HepG2 (cell line): ENCODE results near the gene ZNF793. TPM values are rescaled to one million over a fixed set of nuclear protein-coding genes. Genes with fewer than 3 reads are reported as not detected.

Experiments
- ATAC-seq: fragments of 200-7000 bp; cut with Tn5 transposase; 3 replicates; pipeline ENCODE4 v1.9.1; 2020; ENCODE audit warnings: mild to moderate bottlenecking, moderate library complexity
- BruUV-seq: library from RNA; stranded (reverse); fragments of 400-500 nt; replicated peaks from 2 replicates; lab custom pipeline; 2021; lab: Mats Ljungman, UMichigan
- CTCF ChIA-PET: fragments of 300-600 bp; formaldehyde crosslinking; extraction: SDS; loops from one replicate; lab custom pipeline; 2021; ENCODE audit warnings: low total read pairs, inconsistent platforms, low intra/inter-chr PET ratio; lab: Yijun Ruan, JAX
- POLR2A ChIA-PET: fragments of 350-600 bp; sonication (Branson Sonifier 250); formaldehyde crosslinking; loops from one replicate; lab custom pipeline; 2020; ENCODE audit warnings: antibody characterized with exemption, inconsistent platforms; lab: Yijun Ruan, JAX
- DNase-seq: peaks from one replicate; pipeline ENCODE4 v3.0.0-alpha.2; 2015; ENCODE audit warnings: low spot score
- FAIRE-seq: peaks from 3 replicates; lab custom pipeline; 2011; peaks lifted over from hg19 to GRCh38; lab: Jason Lieb, UNC
- H2AFZ ChIP-seq: one replicate; pipeline ENCODE4 v1.6.1; 2011; ENCODE audit warnings: low read length, inconsistent platforms
- H3K27ac ChIP-seq: fragments of 300-600 bp; 3 replicates; pipeline ENCODE4 v1.8.0; 2011; ENCODE audit warnings: mixed run types, mild to moderate bottlenecking, mixed read lengths, low read length, inconsistent platforms; ENCODE audit not compliant: insufficient read depth; ENCODE audit errors: extremely low read length
- H3K27me3 ChIP-seq, 2 experiments: fragments of 200-600 bp in 1 of 2; 2 replicates in 1 of 2; 3 replicates in 1 of 2; pipeline versions ENCODE4 v1.6.0 to v1.8.0; 2011; ENCODE audit warnings: low read length in 2 of 2, mild to moderate bottlenecking in 2 of 2, moderate library complexity in 2 of 2, inconsistent platforms in 1 of 2; ENCODE audit not compliant: insufficient read depth in 2 of 2, control insufficient read depth in 1 of 2
- H3K36me3 ChIP-seq, 2 experiments: fragments of 200-600 bp in 1 of 2; replicated peaks in 1 of 2; 2 replicates in 1 of 2; 3 replicates in 1 of 2; pipeline versions ENCODE4 v1.5.1 to v1.8.0; 2011; ENCODE audit warnings: low read length in 2 of 2, inconsistent platforms in 1 of 2; ENCODE audit not compliant: insufficient read depth in 2 of 2, control insufficient read depth in 1 of 2
- H3K4me1 ChIP-seq: 2 replicates; pipeline ENCODE4 v1.5.1; 2012; ENCODE audit warnings: low read length, inconsistent platforms; ENCODE audit not compliant: insufficient read depth
- H3K4me2 ChIP-seq: 2 replicates; pipeline ENCODE4 v1.6.0; 2011; ENCODE audit warnings: low read depth, low read length, inconsistent platforms
- H3K4me3 ChIP-seq, 3 experiments: fragments of 200-600 bp in 1 of 3; sonication (generic), shearing (Covaris generic) in 1 of 3; replicated peaks in 1 of 3; 2 replicates each; pipeline ENCODE4 v1.5.1; 2011 to 2016; ENCODE audit warnings: low read length in 3 of 3, inconsistent platforms in 2 of 3, low read depth in 2 of 3, mild to moderate bottlenecking in 2 of 3, control low read depth in 1 of 3, mixed read lengths in 1 of 3; ENCODE audit not compliant: insufficient read depth in 1 of 3
- H3K79me2 ChIP-seq: one replicate; pipeline ENCODE4 v1.6.1; 2011; ENCODE audit warnings: low read length, inconsistent platforms; ENCODE audit not compliant: insufficient read depth
- H3K9ac ChIP-seq: 2 replicates; pipeline ENCODE4 v1.6.0; 2011; ENCODE audit warnings: mild to moderate bottlenecking, low read depth, low read length, inconsistent platforms; ENCODE audit not compliant: insufficient read depth
- H3K9me3 ChIP-seq: 2 replicates; pipeline ENCODE4 v1.5.1; 2012; ENCODE audit warnings: mild to moderate bottlenecking, low read length
- H4K20me1 ChIP-seq: 2 replicates; pipeline ENCODE4 v1.6.0; 2011; ENCODE audit warnings: inconsistent platforms, mild to moderate bottlenecking, low read length, moderate library complexity; ENCODE audit not compliant: insufficient read depth
- GFI1 ChIP-seq: sonication (generic); formaldehyde crosslinking; IDR thresholded peaks from 2 replicates; pipeline ENCODE4 v1.5.0; 2020; ENCODE audit warnings: missing genetic modification reagents, mild to moderate bottlenecking, borderline replicate concordance
- HHEX ChIP-seq: IDR thresholded peaks from 2 replicates; pipeline ENCODE4 v1.6.1; 2016; ENCODE audit warnings: control low read depth
- KDM1A ChIP-seq: IDR thresholded peaks from 2 replicates; pipeline ENCODE4 v1.6.1; 2016; ENCODE audit warnings: missing compliant biosample characterization
- KDM2A ChIP-seq: sonication (generic); formaldehyde crosslinking; IDR thresholded peaks from 2 replicates; pipeline ENCODE4 v1.4.0; 2020; ENCODE audit warnings: low read depth, missing genetic modification reagents, borderline replicate concordance
- SETDB1 ChIP-seq: sonication (generic); formaldehyde crosslinking; IDR thresholded peaks from 2 replicates; pipeline ENCODE4 v1.5.1; 2020; ENCODE audit warnings: missing genetic modification reagents, mild to moderate bottlenecking, borderline replicate concordance
- ZNF121 ChIP-seq: sonication (generic); formaldehyde crosslinking; IDR thresholded peaks from 2 replicates; pipeline ENCODE4 v1.5.0; 2020; ENCODE audit warnings: mild to moderate bottlenecking, missing genetic modification reagents
- ZNF557 ChIP-seq: sonication (generic); formaldehyde crosslinking; IDR thresholded peaks from 2 replicates; pipeline ENCODE4 v1.4.0; 2020; ENCODE audit warnings: missing genetic modification reagents
- ZNF747 ChIP-seq: sonication (generic); formaldehyde crosslinking; IDR thresholded peaks from 2 replicates; pipeline ENCODE4 v1.8.1; 2023; ENCODE audit warnings: missing genetic modification reagents, mild to moderate bottlenecking, borderline replicate concordance
- WGBS: methylation state at CpG from one replicate; pipeline ENCODE4 v1.1.6; 2017; ENCODE audit warnings: low lambda C conversion rate; 5-methylcytosine and 5-hydroxymethylcytosine counted together
- in situ Hi-C: cut with HindIII; loops from 2 replicates; pipeline ENCODE4 v1.10.0; 2017; ENCODE audit warnings: low pct_unique_long_range_greater_than_20kb; ENCODE audit not compliant: extremely low pct_ligation_motif_present
- intact Hi-C: fragments of 100-400 bp; cut with micrococcal nuclease; formaldehyde crosslinking; loops from one replicate; pipeline ENCODE4 v1.10.0; 2022; ENCODE audit not compliant: unreplicated experiment
- polyA plus RNA-seq, 8 experiments: library from polyadenylated mRNA; depleted of rRNA in 3 of 8; stranded (reverse) in 7 of 8; unstranded in 1 of 8; fragments of >200 nt; fragmentation: Illumina TruSeq in 4 of 8; extraction: Trizol in 4 of 8; gene quantifications; 2 replicates each; pipeline versions ENCODE4 v1.2.1 to v1.2.3, GENCODE V29; 2011 to 2016; ENCODE audit warnings: low read depth in 4 of 8, missing spikeins in 1 of 8, mixed read lengths in 1 of 8; ENCODE audit not compliant: insufficient read depth in 1 of 8
- total RNA-seq, 5 experiments: library from RNA; depleted of rRNA; stranded (reverse); fragments of >200 nt; fragmentation: Illumina TruSeq; extraction: Trizol; gene quantifications; 2 replicates each; pipeline ENCODE4 v1.2.3, GENCODE V29; 2016; ENCODE audit warnings: low read depth in 1 of 5
- TF ChIP-seq, protein P1 (sequence below): sonication (generic); formaldehyde crosslinking; IDR thresholded peaks from 2 replicates; pipeline ENCODE4 v1.8.0; 2022; ENCODE audit warnings: missing genetic modification reagents, mild to moderate bottlenecking, borderline replicate concordance
- TF ChIP-seq, protein P2 (sequence below): sonication (generic); formaldehyde crosslinking; IDR thresholded peaks from 2 replicates; pipeline ENCODE4 v1.9.0; 2021; ENCODE audit warnings: mild to moderate bottlenecking, missing genetic modification reagents
- TF ChIP-seq, protein P3 (sequence below): sonication (generic); formaldehyde crosslinking; IDR thresholded peaks from 2 replicates; pipeline ENCODE4 v1.5.0; 2020; ENCODE audit warnings: missing genetic modification reagents

The ZNF793 gene
- total and polyA plus RNA-seq, 2 of the 13 experiments (the other 11 are each of a cell fraction or from before 2014, with no cell fraction given): 0.13 to 0.35 TPM

DNA sequence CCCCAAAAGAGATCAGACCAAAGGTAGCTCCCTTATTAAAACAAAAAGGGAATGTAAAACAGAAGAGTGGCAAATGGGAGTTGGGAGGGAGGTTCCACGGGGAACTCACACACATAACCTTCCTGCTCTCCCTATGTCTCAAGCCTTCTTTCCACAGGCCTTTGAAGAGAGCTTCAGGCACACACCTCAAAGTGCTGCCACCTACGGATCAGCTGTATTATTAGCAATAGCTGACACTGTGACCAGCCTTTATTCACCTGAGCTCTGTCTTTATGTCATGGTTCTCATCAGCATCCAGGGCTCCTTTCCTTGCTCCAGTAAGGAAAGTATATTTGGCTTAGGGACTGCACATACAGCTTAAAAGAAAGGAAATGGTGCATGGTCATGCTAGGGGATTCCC is 76.6 kb downstream of the ZNF793 start:
- ATAC-seq (no peak), DNase-seq (no peak), FAIRE-seq (no peak)
- Histone ChIP-seq H3K9ac (no peak overlapping the region), H4K20me1 (no peaks in the 10 kb centered on the region), H3K4me3 (no peak overlapping the region), H3K79me2 (no peaks in the 10 kb centered on the region), H3K4me1 (no peaks in the 10 kb centered on the region), H2AFZ (no peak overlapping the region), H3K36me3 (peaks cover 0 to 9% of the 10 kb centered on the region in 2 experiments; a peak in 3 of 5 replicates), H3K4me2 (no peak overlapping the region), H3K27me3 (no peaks in the 10 kb centered on the region), H3K9me3 (peaks cover 92% of the 10 kb centered on the region), H3K27ac (no peak overlapping the region)
- intact Hi-C loops: no loop called here
- ChIA-PET POLR2A (no interaction called here), CTCF (no interaction called here)
- WGBS: 88% methylated on average over 2 of the region's 2 CpGs
- no TSS peak for BruUV-seq
- no peak for TF ChIP-seq GFI1 (CRISPR knock-in tag)
- TF ChIP-seq KDM2A: no peak
- no peak for TF ChIP-seq ZNF557 (CRISPR knock-in tag)
- TF ChIP-seq ZNF747 (CRISPR knock-in tag): no peak
- TF ChIP-seq, protein P1, sequence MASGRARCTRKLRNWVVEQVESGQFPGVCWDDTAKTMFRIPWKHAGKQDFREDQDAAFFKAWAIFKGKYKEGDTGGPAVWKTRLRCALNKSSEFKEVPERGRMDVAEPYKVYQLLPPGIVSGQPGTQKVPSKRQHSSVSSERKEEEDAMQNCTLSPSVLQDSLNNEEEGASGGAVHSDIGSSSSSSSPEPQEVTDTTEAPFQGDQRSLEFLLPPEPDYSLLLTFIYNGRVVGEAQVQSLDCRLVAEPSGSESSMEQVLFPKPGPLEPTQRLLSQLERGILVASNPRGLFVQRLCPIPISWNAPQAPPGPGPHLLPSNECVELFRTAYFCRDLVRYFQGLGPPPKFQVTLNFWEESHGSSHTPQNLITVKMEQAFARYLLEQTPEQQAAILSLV (CRISPR knock-in tag): no peak
- TF ChIP-seq, protein P2, sequence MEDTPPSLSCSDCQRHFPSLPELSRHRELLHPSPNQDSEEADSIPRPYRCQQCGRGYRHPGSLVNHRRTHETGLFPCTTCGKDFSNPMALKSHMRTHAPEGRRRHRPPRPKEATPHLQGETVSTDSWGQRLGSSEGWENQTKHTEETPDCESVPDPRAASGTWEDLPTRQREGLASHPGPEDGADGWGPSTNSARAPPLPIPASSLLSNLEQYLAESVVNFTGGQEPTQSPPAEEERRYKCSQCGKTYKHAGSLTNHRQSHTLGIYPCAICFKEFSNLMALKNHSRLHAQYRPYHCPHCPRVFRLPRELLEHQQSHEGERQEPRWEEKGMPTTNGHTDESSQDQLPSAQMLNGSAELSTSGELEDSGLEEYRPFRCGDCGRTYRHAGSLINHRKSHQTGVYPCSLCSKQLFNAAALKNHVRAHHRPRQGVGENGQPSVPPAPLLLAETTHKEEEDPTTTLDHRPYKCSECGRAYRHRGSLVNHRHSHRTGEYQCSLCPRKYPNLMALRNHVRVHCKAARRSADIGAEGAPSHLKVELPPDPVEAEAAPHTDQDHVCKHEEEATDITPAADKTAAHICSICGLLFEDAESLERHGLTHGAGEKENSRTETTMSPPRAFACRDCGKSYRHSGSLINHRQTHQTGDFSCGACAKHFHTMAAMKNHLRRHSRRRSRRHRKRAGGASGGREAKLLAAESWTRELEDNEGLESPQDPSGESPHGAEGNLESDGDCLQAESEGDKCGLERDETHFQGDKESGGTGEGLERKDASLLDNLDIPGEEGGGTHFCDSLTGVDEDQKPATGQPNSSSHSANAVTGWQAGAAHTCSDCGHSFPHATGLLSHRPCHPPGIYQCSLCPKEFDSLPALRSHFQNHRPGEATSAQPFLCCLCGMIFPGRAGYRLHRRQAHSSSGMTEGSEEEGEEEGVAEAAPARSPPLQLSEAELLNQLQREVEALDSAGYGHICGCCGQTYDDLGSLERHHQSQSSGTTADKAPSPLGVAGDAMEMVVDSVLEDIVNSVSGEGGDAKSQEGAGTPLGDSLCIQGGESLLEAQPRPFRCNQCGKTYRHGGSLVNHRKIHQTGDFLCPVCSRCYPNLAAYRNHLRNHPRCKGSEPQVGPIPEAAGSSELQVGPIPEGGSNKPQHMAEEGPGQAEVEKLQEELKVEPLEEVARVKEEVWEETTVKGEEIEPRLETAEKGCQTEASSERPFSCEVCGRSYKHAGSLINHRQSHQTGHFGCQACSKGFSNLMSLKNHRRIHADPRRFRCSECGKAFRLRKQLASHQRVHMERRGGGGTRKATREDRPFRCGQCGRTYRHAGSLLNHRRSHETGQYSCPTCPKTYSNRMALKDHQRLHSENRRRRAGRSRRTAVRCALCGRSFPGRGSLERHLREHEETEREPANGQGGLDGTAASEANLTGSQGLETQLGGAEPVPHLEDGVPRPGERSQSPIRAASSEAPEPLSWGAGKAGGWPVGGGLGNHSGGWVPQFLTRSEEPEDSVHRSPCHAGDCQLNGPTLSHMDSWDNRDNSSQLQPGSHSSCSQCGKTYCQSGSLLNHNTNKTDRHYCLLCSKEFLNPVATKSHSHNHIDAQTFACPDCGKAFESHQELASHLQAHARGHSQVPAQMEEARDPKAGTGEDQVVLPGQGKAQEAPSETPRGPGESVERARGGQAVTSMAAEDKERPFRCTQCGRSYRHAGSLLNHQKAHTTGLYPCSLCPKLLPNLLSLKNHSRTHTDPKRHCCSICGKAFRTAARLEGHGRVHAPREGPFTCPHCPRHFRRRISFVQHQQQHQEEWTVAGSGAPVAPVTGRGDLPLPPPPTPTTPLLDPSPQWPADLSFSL (CRISPR knock-in tag): no peak
- TF ChIP-seq HHEX (CRISPR knock-in tag): no peak
- no peak for TF ChIP-seq SETDB1 (CRISPR knock-in tag)
- TF ChIP-seq, protein P3, sequence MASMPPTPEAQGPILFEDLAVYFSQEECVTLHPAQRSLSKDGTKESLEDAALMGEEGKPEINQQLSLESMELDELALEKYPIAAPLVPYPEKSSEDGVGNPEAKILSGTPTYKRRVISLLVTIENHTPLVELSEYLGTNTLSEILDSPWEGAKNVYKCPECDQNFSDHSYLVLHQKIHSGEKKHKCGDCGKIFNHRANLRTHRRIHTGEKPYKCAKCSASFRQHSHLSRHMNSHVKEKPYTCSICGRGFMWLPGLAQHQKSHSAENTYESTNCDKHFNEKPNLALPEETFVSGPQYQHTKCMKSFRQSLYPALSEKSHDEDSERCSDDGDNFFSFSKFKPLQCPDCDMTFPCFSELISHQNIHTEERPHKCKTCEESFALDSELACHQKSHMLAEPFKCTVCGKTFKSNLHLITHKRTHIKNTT (CRISPR knock-in tag): no peak
- TF ChIP-seq KDM1A (CRISPR knock-in tag): no peak
- no peak for TF ChIP-seq ZNF121 (CRISPR knock-in tag)
- in situ Hi-C loops: no loop called here
